PFSK-1 (cell line): Measurements from ENCODE around the gene SLC15A4.

Source experiments
- FOXP2 ChIP-seq: optimal IDR thresholded peaks from 2 replicates; pipeline ENCODE3; 2011; ENCODE audit warnings: borderline replicate concordance, control low read depth, inconsistent platforms; ENCODE audit not compliant: insufficient read depth; ENCODE audit errors: extremely low read length, extremely low read depth
- POLR2AphosphoS5 ChIP-seq: IDR thresholded peaks from 2 replicates; pipeline ENCODE4 v1.6.1; 2012; ENCODE audit warnings: low read depth, mild to moderate bottlenecking, control low read depth, low read length, moderate library complexity
- REST ChIP-seq, 2 experiments: IDR thresholded peaks; 2 replicates each; pipeline versions ENCODE4 v1.6.1 to v1.8.0; 2011 to 2012; ENCODE audit warnings: low read depth in 2 of 2, low read length in 2 of 2, control low read depth in 1 of 2, inconsistent platforms in 1 of 2, mild to moderate bottlenecking in 1 of 2, moderate library complexity in 1 of 2; ENCODE audit not compliant: insufficient read depth in 1 of 2
- SIN3A ChIP-seq: IDR thresholded peaks from 2 replicates; pipeline ENCODE4 v1.6.1; 2012; ENCODE audit warnings: mild to moderate bottlenecking, low read length, moderate library complexity, borderline replicate concordance; ENCODE audit not compliant: insufficient read depth
- TAF1 ChIP-seq: IDR thresholded peaks from 2 replicates; pipeline ENCODE4 v1.6.1; 2012; ENCODE audit warnings: low read length, control low read depth, borderline replicate concordance; ENCODE audit not compliant: insufficient read depth

SLC15A4 gene

GRCh38 chr12:128856035-128856790 is 32.5 kb upstream of the SLC15A4 start:
- no peak for TF ChIP-seq TAF1
- TF ChIP-seq REST (IDR thresholded peaks at IDR 0.05; ENCODE audit: insufficient read depth in 1 of 2, low read depth in 2 of 2, low read length in 2 of 2), result no peak
- no peak for TF ChIP-seq FOXP2
- TF ChIP-seq POLR2AphosphoS5, result no peak
- no peak for TF ChIP-seq SIN3A

- TF ChIP-seq FOXP2 (no peak), TAF1 (no peak), POLR2AphosphoS5 (no peak), REST (IDR thresholded peaks at IDR 0.05; ENCODE audit: insufficient read depth in 1 of 2, low read depth in 2 of 2, low read length in 2 of 2) (no peak)
Observed at GRCh38 chr12:128853600-128854197, 29.9 kb upstream of the SLC15A4 start.

GRCh38 chr12:128852885-128853599 is 29.3 kb upstream of the SLC15A4 start, which contains the start of gene GLT1D1:
TSS of gene GLT1D1 (plus strand) at chr12:128853478. CDS start at chr12:128853582, 104 bp downstream.
- TF ChIP-seq TAF1 (no peak), REST (IDR thresholded peaks at IDR 0.05; ENCODE audit: insufficient read depth in 1 of 2, low read depth in 2 of 2, low read length in 2 of 2) (no peak), SIN3A (no peak), FOXP2 (no peak), POLR2AphosphoS5 (no peak)

GRCh38 chr12:128852026-128852698 is 28.4 kb upstream of the SLC15A4 start:
- TF ChIP-seq POLR2AphosphoS5, result no peak
- no peak for TF ChIP-seq FOXP2
- no peak for TF ChIP-seq TAF1
- TF ChIP-seq REST (IDR thresholded peaks at IDR 0.05; ENCODE audit: insufficient read depth in 1 of 2, low read depth in 2 of 2, low read length in 2 of 2), result no peak
- TF ChIP-seq SIN3A, result no peak
